ENCODE data around the gene TTC38.

DNA sequence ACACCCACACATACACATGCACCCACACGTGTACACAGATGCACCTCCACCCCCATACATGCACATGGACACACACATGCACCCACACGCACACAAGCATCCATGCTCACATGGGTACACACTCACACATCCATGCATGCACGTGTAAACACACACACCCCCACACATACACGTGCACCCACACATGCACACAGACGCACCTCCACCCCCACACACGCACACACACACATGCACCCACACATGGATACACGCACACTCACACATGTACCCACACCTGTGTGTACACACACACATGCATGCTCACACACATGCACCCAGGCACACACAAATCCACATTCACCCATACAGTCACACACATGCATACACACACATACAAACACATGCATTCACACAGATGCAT, 42.2 kb upstream of the TTC38 start:
- TF ChIP-seq, protein P1, sequence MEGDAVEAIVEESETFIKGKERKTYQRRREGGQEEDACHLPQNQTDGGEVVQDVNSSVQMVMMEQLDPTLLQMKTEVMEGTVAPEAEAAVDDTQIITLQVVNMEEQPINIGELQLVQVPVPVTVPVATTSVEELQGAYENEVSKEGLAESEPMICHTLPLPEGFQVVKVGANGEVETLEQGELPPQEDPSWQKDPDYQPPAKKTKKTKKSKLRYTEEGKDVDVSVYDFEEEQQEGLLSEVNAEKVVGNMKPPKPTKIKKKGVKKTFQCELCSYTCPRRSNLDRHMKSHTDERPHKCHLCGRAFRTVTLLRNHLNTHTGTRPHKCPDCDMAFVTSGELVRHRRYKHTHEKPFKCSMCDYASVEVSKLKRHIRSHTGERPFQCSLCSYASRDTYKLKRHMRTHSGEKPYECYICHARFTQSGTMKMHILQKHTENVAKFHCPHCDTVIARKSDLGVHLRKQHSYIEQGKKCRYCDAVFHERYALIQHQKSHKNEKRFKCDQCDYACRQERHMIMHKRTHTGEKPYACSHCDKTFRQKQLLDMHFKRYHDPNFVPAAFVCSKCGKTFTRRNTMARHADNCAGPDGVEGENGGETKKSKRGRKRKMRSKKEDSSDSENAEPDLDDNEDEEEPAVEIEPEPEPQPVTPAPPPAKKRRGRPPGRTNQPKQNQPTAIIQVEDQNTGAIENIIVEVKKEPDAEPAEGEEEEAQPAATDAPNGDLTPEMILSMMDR (IDR thresholded peaks at IDR 0.05) = no peak
- TF ChIP-seq POLR2AphosphoS5 (IDR thresholded peaks at IDR 0.05) = no peak
